BE2C (cell line): Measurements from ENCODE around the gene RANBP3.
"Not testable (repeated sequence)": the region's sequence is repeated elsewhere in the genome, so short reads cannot be mapped to it uniquely, and the experiment has no call there.

Experiments used
- DNase-seq: peaks from one replicate; pipeline ENCODE4 v3.0.0-alpha.2; 2020
- H3K27me3 ChIP-seq: fragments of 250-450 bp; sonication (Bioruptor Pico); 2 replicates; pipeline ENCODE4 v1.5.1; 2020; ENCODE audit warnings: mild to moderate bottlenecking
- H3K36me3 ChIP-seq: fragments of 250-450 bp; sonication (Bioruptor Pico); 2 replicates; pipeline ENCODE4 v1.5.1; 2020; ENCODE audit warnings: mild to moderate bottlenecking
- H3K4me1 ChIP-seq: fragments of 250-450 bp; sonication (Bioruptor Pico); 2 replicates; pipeline ENCODE4 v1.5.1; 2020
- H3K4me3 ChIP-seq: 2 replicates; pipeline ENCODE4 v1.5.1; 2011; ENCODE audit warnings: low read depth, low read length
- H3K9me3 ChIP-seq: fragments of 250-450 bp; sonication (Bioruptor Pico); 2 replicates; pipeline ENCODE4 v1.5.1; 2020
- TF ChIP-seq, protein P1 (sequence below): IDR thresholded peaks from 2 replicates; pipeline ENCODE4 v1.5.1; 2012; ENCODE audit warnings: mild to moderate bottlenecking, low read depth, low read length

The RANBP3 gene

DNA sequence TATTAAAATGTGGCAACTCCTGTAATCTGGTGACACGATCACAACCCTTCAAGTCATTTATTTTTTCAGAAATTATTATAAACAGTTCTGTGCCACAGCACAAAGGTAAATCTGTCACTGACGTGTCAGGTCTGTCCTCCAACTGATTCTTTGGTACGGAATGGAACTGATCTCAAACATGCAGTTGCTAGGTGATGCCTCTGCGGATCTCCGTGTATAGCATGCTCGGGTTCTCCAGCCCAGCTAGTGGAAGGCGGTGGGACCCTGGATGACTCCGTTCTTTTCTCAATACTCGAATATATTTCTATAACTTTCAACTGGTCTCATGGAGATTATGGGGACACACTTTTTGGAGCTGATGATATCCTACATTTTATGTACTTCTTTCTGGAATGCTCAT lies 11.0 kb downstream of the RANBP3 start:
- H3K27me3 ChIP-seq: no peaks in the 10 kb centered on the region
- TF ChIP-seq, protein P1, sequence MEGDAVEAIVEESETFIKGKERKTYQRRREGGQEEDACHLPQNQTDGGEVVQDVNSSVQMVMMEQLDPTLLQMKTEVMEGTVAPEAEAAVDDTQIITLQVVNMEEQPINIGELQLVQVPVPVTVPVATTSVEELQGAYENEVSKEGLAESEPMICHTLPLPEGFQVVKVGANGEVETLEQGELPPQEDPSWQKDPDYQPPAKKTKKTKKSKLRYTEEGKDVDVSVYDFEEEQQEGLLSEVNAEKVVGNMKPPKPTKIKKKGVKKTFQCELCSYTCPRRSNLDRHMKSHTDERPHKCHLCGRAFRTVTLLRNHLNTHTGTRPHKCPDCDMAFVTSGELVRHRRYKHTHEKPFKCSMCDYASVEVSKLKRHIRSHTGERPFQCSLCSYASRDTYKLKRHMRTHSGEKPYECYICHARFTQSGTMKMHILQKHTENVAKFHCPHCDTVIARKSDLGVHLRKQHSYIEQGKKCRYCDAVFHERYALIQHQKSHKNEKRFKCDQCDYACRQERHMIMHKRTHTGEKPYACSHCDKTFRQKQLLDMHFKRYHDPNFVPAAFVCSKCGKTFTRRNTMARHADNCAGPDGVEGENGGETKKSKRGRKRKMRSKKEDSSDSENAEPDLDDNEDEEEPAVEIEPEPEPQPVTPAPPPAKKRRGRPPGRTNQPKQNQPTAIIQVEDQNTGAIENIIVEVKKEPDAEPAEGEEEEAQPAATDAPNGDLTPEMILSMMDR: no peak
- no peak overlapping the region for H3K4me3 ChIP-seq
- H3K36me3 ChIP-seq: peaks cover 14% of the 10 kb centered on the region
- peaks cover 7% of the 10 kb centered on the region; the same call in 1 of the 2 replicates for H3K4me1 ChIP-seq
- no peaks in the 10 kb centered on the region for H3K9me3 ChIP-seq
- DNase-seq: no peak

DNA sequence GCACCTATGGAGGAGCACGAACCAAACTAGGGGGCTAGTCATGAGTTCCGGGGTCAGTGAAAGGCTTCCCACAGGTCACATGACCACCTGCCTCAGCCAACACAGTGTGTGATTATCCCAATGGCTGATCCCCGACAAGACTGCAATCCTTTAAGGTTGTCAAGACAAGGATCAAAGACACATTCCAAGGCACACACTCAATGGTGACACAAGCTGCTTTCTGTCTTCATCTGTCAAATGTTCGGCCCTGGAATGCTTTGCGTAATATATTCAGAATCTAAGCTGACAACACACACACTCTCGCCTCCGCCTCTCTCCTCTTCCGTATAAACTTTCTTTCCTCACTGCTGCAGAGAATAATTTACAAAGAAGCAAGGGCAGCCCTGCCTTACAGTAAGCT lies 11.7 kb downstream of the RANBP3 start:
- DNase-seq: no peak
- peaks cover 14% of the 10 kb centered on the region for H3K36me3 ChIP-seq

DNA sequence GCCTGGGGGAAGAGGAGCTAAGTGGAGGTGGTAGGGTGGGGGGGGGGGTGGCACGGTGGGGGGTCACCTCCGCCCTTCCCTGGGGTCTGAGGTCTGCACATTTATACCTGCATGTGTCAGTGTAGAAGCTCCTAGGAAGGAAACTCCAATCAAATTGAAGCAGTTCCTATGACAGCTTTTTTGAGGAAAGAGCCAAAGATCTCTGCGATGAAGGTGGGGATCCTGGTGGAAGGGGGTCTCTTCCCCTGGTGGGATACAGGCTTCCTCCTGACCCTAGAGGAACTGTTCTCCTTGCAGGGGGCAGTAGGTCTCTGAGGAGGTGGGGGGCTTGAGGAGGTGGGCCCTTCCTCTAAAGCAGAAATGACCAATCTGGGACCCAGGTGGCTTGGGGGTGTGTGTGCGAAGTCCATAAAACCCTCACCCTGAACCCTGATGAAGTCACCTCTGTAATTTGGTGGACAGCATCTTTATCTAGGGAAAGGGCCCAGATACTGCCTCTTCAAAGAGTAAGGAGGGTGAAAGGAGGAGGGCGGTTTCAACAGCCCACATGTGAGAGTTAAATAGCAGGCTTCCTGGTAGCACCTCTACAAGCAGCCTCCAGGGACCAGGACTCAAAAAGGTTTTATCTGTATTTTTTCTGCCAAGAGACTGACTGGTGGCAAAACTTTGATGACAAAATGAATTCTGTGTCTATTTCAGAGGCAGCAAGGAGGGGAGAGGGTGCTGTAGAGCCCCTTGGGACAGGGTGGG lies 12.9 kb downstream of the RANBP3 start:
- TF ChIP-seq, protein P1: no peak
- no peaks in the 10 kb centered on the region for H3K27me3 ChIP-seq
- H3K9me3 ChIP-seq: no peaks in the 10 kb centered on the region
- H3K4me3 ChIP-seq: no peak overlapping the region
- H3K36me3 ChIP-seq: peaks cover 14% of the 10 kb centered on the region
- H3K4me1 ChIP-seq: peaks cover 17% of the 10 kb centered on the region
- no peak for DNase-seq

More for the DNA sequence above, 11.7 kb downstream of the RANBP3 start:
- no peaks in the 10 kb centered on the region for H3K9me3 ChIP-seq
- H3K4me3 ChIP-seq: no peak overlapping the region
- H3K4me1 ChIP-seq: peaks cover 7% of the 10 kb centered on the region; the same call in 1 of the 2 replicates
- TF ChIP-seq, protein P1: no peak
- no peaks in the 10 kb centered on the region for H3K27me3 ChIP-seq

DNA sequence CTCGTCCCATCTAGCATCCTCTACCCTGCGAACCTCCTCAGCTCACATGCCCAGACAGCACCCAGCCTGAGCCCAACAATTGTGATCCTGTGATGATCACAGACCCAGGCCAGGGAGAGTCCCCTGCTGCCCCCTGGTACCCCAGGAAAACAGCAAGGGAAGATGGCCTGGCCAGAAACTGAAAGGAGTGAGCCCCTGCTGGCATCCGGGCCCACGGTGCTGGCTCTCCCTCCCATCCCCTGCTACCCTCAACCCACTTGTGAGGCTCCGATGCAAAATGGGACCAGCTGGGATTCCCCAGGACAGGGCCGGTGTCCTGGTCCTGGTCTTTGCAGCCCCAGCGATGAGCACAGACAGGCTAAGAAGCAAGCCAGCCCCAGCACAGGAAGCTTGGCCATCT lies 14.1 kb downstream of the RANBP3 start:
- peaks cover 14% of the 10 kb centered on the region for H3K36me3 ChIP-seq

DNA sequence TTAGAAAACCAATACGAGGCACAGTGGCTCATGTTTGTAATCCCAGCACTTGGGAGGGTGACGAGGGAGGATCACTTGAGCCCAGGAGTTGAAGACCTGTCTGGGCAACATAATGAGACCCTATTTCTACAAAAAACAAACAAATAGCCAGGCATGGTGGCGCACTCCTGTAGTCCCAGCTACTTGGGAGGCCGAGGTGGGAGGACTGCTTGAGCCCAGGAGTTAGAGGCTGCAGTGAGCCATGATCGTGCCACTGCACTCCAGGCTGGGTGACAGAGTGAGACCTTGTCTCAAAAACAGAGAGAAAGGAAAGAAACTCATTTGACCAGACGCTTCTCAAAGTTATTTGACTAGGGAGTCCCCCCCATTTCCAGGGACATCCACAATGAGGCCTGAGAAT lies 14.7 kb downstream of the RANBP3 start:
- not testable (repeated sequence) for DNase-seq, H3K27me3 ChIP-seq, H3K9me3 ChIP-seq, H3K4me3 ChIP-seq
- Histone ChIP-seq H3K4me1 (peaks cover 25% of the 10 kb centered on the region), H3K36me3 (peaks cover 14% of the 10 kb centered on the region)

More for the DNA sequence above, 14.1 kb downstream of the RANBP3 start:
- no peaks in the 10 kb centered on the region for H3K27me3 ChIP-seq
- peaks cover 24% of the 10 kb centered on the region for H3K4me1 ChIP-seq
- TF ChIP-seq, protein P1: no peak
- H3K4me3 ChIP-seq: no peak overlapping the region
- no peak for DNase-seq
- H3K9me3 ChIP-seq: no peaks in the 10 kb centered on the region

DNA sequence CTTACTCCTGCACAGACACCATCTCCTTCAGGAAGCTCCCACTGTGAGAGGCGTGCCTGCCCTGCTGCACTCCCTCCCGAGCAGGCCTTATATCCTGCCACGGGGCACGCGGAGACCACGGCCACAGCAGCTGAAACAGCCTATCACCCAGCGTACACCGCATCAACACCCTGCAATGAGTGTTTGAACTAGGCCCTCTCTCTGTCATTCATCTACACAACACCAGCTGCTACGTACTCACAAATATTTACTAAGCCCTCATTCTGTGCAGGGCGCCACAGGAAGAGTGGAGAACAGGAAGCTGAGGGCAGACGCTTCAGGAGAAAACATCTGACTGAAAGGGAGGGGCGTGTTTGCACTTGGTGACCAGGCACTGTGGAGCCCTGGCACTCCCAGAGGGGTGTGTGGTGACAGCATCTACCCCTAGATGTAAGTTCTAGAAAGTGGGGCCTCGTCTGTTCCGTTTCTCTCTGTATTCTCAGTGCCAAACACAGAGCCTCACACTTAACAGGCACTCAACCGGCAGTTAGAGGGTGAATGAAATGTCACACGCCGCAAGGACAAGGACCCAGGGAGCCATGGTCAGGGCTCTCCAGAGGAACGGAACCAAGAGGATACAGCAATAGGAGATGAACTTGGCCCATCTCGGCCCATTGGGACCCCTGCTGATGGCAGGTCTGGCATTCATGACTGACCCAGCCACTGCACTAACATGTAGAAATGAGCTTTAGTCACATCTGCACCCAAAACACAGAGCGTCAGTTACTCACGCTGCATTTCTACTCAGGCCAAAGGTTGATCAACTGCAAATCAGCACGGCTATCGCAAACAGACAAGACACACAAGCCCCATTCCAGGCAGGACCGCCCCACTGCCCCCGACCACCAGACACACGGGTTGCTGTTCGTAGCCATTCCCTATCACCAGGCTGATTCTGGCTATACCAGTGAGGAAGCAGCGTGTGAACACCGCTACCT lies 15.7 kb downstream of the RANBP3 start:
- Histone ChIP-seq H3K4me3 (no peak overlapping the region), H3K36me3 (peaks cover 11% of the 10 kb centered on the region), H3K27me3 (no peaks in the 10 kb centered on the region), H3K9me3 (no peaks in the 10 kb centered on the region), H3K4me1 (peaks cover 22% of the 10 kb centered on the region)
- DNase-seq: no peak
- TF ChIP-seq, protein P1: no peak

DNA sequence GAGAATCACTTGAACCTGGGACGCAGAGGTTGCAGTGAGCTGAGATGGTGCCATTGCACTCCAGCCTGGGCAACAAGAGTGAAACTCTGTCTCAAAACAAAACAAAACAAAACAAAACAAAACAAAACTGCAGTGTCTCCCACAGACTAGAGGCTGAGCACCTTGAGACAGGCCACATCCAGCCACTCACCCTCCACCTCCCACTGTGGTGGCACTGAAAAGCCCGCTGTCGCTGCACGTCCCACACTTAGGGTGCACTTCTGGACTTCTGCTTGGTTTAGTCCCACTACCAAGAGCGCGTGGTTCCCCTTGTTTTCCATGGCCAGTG lies 16.3 kb downstream of the RANBP3 start:
- not testable (repeated sequence) for H3K4me3 ChIP-seq, H3K36me3 ChIP-seq, H3K27me3 ChIP-seq, DNase-seq, H3K9me3 ChIP-seq
- H3K4me1 ChIP-seq: peaks cover 22% of the 10 kb centered on the region
